Activated CD8-positive, alpha-beta memory T cell treated with anti-CD3 and anti-CD28 coated beads, Interleukin-2, amount 10 ng/mL, durations not matched to agents 7 days and 5 days (primary cell): ENCODE data around the gene MAPK13. TPM values are rescaled to one million over a fixed set of nuclear protein-coding genes. Genes with fewer than 3 reads are reported as not detected.
A peak's percentile ranks its signal among the peaks of the same experiment; 100 is the strongest.
"Not testable (repeated sequence)": the region's sequence is repeated elsewhere in the genome, so short reads cannot be mapped to it uniquely, and the experiment has no call there.

Experiments used
- ATAC-seq: fragments of 150-1000 bp; cut with Tn5 transposase; one replicate; pipeline ENCODE4 v1.10.0; 2021; ENCODE audit warnings: moderate library complexity
- CTCF ChIA-PET: fragments of 350-600 bp; sonication (Branson Sonifier 250); formaldehyde crosslinking; loops from one replicate; lab custom pipeline; 2021; ENCODE audit warnings: antibody characterized with exemption; lab: Charles Lee
- DNase-seq: peaks from one replicate; pipeline ENCODE4 v3.0.0-alpha.2; 2020
- H3K27ac Mint-ChIP-seq: one replicate; pipeline ENCODE4 v1.8.0; 2021; ENCODE audit warnings: mild to moderate bottlenecking, mixed read lengths
- H3K27me3 Mint-ChIP-seq: one replicate; pipeline ENCODE4 v1.8.0; 2021; ENCODE audit warnings: mixed read lengths
- H3K36me3 Mint-ChIP-seq: one replicate; pipeline ENCODE4 v1.8.0; 2021; ENCODE audit warnings: mild to moderate bottlenecking, mixed read lengths
- H3K4me1 Mint-ChIP-seq: one replicate; pipeline ENCODE4 v1.8.0; 2021; ENCODE audit warnings: mixed read lengths
- H3K4me3 Mint-ChIP-seq: one replicate; pipeline ENCODE4 v1.8.0; 2021; ENCODE audit warnings: mild to moderate bottlenecking, moderate library complexity, mixed read lengths
- H3K9me3 Mint-ChIP-seq: one replicate; pipeline ENCODE4 v1.8.0; 2022; ENCODE audit warnings: low read depth, mixed read lengths
- total RNA-seq, 2 experiments: library from RNA; stranded (reverse); gene quantifications; one replicate each; pipeline ENCODE4 v1.2.3, GENCODE V29; 2021

The MAPK13 gene
- total RNA-seq, 2 experiments from 2014 or later, result 33.9 to 35.6 TPM

- no peaks in the 10 kb centered on the region for H3K9me3 Mint-ChIP-seq
- no peaks in the 10 kb centered on the region for H3K27me3 Mint-ChIP-seq
- DNase-seq (no peak), ATAC-seq (no peak)
- peaks cover 26% of the 10 kb centered on the region for H3K36me3 Mint-ChIP-seq
- peak overlapping the region; percentile 14 for H3K4me3 Mint-ChIP-seq
- peaks cover 94% of the 10 kb centered on the region for H3K4me1 Mint-ChIP-seq
- H3K27ac Mint-ChIP-seq, result peak overlapping the region; percentile 99
- CTCF ChIA-PET, result interaction anchor here (1.0 to 1.4 kb wide), 2 partner anchors 90 to 223 kb away, joined by 3 read pairs; partner anchors contain the start of gene MAPK14
These were observed 12.4 kb upstream of the MAPK13 start for GRCh38 chr6:36117658-36118549.

GRCh38 chr6:36118550-36119107 is 11.7 kb upstream of the MAPK13 start:
- Mint-ChIP-seq H3K4me1 (peaks cover 97% of the 10 kb centered on the region), H3K27me3 (no peaks in the 10 kb centered on the region), H3K27ac (peak overlapping the region; percentile 99), H3K4me3 (peak overlapping the region; percentile 14), H3K36me3 (peaks cover 25% of the 10 kb centered on the region), H3K9me3 (no peaks in the 10 kb centered on the region)
- DNase-seq (peak; percentile 87), ATAC-seq (peak; percentile 63)
- CTCF ChIA-PET, result interaction anchor here (0.5 to 3.7 kb wide), 7 partner anchors 13 to 461 kb away, joined by 3 to 27 read pairs (median 3); partner anchors contain the start of gene MAPK14

- Mint-ChIP-seq H3K27me3 (no peaks in the 10 kb centered on the region), H3K36me3 (peaks cover 25% of the 10 kb centered on the region), H3K4me1 (peaks cover 96% of the 10 kb centered on the region), H3K9me3 (no peaks in the 10 kb centered on the region), H3K4me3 (no peak overlapping the region), H3K27ac (peak overlapping the region; percentile 99)
- DNase-seq, result no peak
- ATAC-seq, result no peak
- CTCF ChIA-PET, result interaction anchor here (0.5 to 3.7 kb wide), 5 partner anchors 12 to 460 kb away, joined by 3 to 27 read pairs (median 3); no protein-coding TSS in a partner anchor
These were observed 11.1 kb upstream of the MAPK13 start for GRCh38 chr6:36119209-36119608.

GRCh38 chr6:36120018-36120417 is 10.3 kb upstream of the MAPK13 start:
- H3K36me3 Mint-ChIP-seq, result peaks cover 23% of the 10 kb centered on the region
- H3K27me3 Mint-ChIP-seq, result no peaks in the 10 kb centered on the region
- peak overlapping the region; percentile 99 for H3K27ac Mint-ChIP-seq
- CTCF ChIA-PET, result interaction anchor here (0.8 to 3.7 kb wide), 5 partner anchors 11 to 92 kb away, joined by 3 to 31 read pairs (median 3); partner anchors contain the start of gene MAPK14
- H3K4me1 Mint-ChIP-seq, result peaks cover 93% of the 10 kb centered on the region
- peak overlapping the region; percentile 69 for H3K4me3 Mint-ChIP-seq
- no peak for DNase-seq
- no peaks in the 10 kb centered on the region for H3K9me3 Mint-ChIP-seq
- ATAC-seq, result no peak

- no peaks in the 10 kb centered on the region for H3K9me3 Mint-ChIP-seq
- H3K4me3 Mint-ChIP-seq, result peak overlapping the region; percentile 69
- H3K4me1 Mint-ChIP-seq, result peaks cover 88% of the 10 kb centered on the region
- no peaks in the 10 kb centered on the region for H3K27me3 Mint-ChIP-seq
- ATAC-seq (peak; percentile 71), DNase-seq (peak; percentile 92)
- CTCF ChIA-PET, result interaction anchor here (0.8 to 3.7 kb wide), 14 partner anchors 8 to 239 kb away, joined by 3 to 31 read pairs (median 4); partner anchors contain the start of gene MAPK14
- H3K27ac Mint-ChIP-seq, result peak overlapping the region; percentile 99
- peaks cover 22% of the 10 kb centered on the region for H3K36me3 Mint-ChIP-seq
These were observed 9.8 kb upstream of the MAPK13 start for GRCh38 chr6:36120539-36120938.

GRCh38 chr6:36120979-36121786 is 9.1 kb upstream of the MAPK13 start:
- peak; percentile 52 for ATAC-seq
- peaks cover 20% of the 10 kb centered on the region for H3K36me3 Mint-ChIP-seq
- no peaks in the 10 kb centered on the region for H3K9me3 Mint-ChIP-seq
- H3K27me3 Mint-ChIP-seq, result no peaks in the 10 kb centered on the region
- peak overlapping the region; percentile 99 for H3K27ac Mint-ChIP-seq
- CTCF ChIA-PET, result interaction anchor here (0.9 to 3.7 kb wide), 19 partner anchors 8 to 452 kb away, joined by 3 to 31 read pairs (median 4); partner anchors contain the start of gene MAPK14
- peak overlapping the region; percentile 69 for H3K4me3 Mint-ChIP-seq
- peaks cover 86% of the 10 kb centered on the region for H3K4me1 Mint-ChIP-seq
- DNase-seq, result peak; percentile 87

- Mint-ChIP-seq H3K36me3 (peaks cover 14% of the 10 kb centered on the region), H3K9me3 (no peaks in the 10 kb centered on the region), H3K27ac (peak overlapping the region; percentile 99), H3K27me3 (no peaks in the 10 kb centered on the region), H3K4me1 (peaks cover 87% of the 10 kb centered on the region), H3K4me3 (no peak overlapping the region)
- ATAC-seq (no peak), DNase-seq (no peak)
- CTCF ChIA-PET, result interaction anchor here (0.9 to 3.7 kb wide), 18 partner anchors 9 to 452 kb away, joined by 3 to 31 read pairs (median 4); partner anchors contain the start of gene MAPK14
These were observed 8.4 kb upstream of the MAPK13 start for GRCh38 chr6:36121787-36122494.

GRCh38 chr6:36122495-36123269 is 7.6 kb upstream of the MAPK13 start:
- H3K36me3 Mint-ChIP-seq, result peaks cover 12% of the 10 kb centered on the region
- CTCF ChIA-PET, result interaction anchor here (1.0 to 2.5 kb wide), 8 partner anchors 9 to 237 kb away, joined by 3 to 19 read pairs (median 6); no protein-coding TSS in a partner anchor
- DNase-seq, result no peak
- H3K27ac Mint-ChIP-seq, result peak overlapping the region; percentile 75
- H3K4me3 Mint-ChIP-seq, result no peak overlapping the region
- no peaks in the 10 kb centered on the region for H3K27me3 Mint-ChIP-seq
- peaks cover 86% of the 10 kb centered on the region for H3K4me1 Mint-ChIP-seq
- ATAC-seq, result no peak
- no peaks in the 10 kb centered on the region for H3K9me3 Mint-ChIP-seq

GRCh38 chr6:36123270-36124139 is 6.8 kb upstream of the MAPK13 start:
- CTCF ChIA-PET, result interaction anchor here (0.6 to 1.4 kb wide), 8 partner anchors 8 to 237 kb away, joined by 3 to 7 read pairs (median 3); partner anchors contain the start of gene MAPK14
- no peaks in the 10 kb centered on the region for H3K27me3 Mint-ChIP-seq
- H3K36me3 Mint-ChIP-seq, result peaks cover 9% of the 10 kb centered on the region
- ATAC-seq (peak; percentile 79), DNase-seq (peak; percentile 97)
- H3K4me1 Mint-ChIP-seq, result peaks cover 82% of the 10 kb centered on the region
- peak overlapping the region; percentile 54 for H3K4me3 Mint-ChIP-seq
- H3K27ac Mint-ChIP-seq, result peak overlapping the region; percentile 75
- H3K9me3 Mint-ChIP-seq, result no peaks in the 10 kb centered on the region

GRCh38 chr6:36124346-36124745 is 6.0 kb upstream of the MAPK13 start:
- DNase-seq, H3K36me3 Mint-ChIP-seq, H3K27me3 Mint-ChIP-seq, ATAC-seq, H3K9me3 Mint-ChIP-seq: not testable (repeated sequence)
- Mint-ChIP-seq H3K4me3 (peak overlapping the region; percentile 54), H3K4me1 (peaks cover 76% of the 10 kb centered on the region), H3K27ac (peak overlapping the region; percentile 73)
- CTCF ChIA-PET, result interaction anchor here (0.6 to 1.8 kb wide), 8 partner anchors 15 to 236 kb away, joined by 3 to 7 read pairs (median 3); partner anchors contain the start of gene MAPK14
